ENCODE results near the gene COX7A1. TPM values are rescaled to one million over a fixed set of nuclear protein-coding genes. Genes with fewer than 3 reads are reported as not detected.

Gene COX7A1
- total RNA-seq, 1 experiment from 2014 or later = not detected

GRCh38 chr19:36106991-36107390 is 45.3 kb downstream of the COX7A1 start:
- peaks cover 10% of the 10 kb centered on the region for H3K4me1 ChIP-seq (replicated peaks; ENCODE audit: insufficient read depth)
- H3K27ac ChIP-seq = no peak overlapping the region
- H3K4me3 ChIP-seq = no peak overlapping the region
- CTCF ChIA-PET = interaction anchor here (0.6 kb wide), 1 partner anchor 83 kb away, joined by 3 read pairs; no protein-coding TSS in a partner anchor
- TF ChIP-seq CTCF (conservative IDR thresholded peaks at IDR 0.05) = no peak
- TF ChIP-seq EZH2 (IDR thresholded peaks at IDR 0.05; ENCODE audit: low read depth) = no peak
- H3F3A ChIP-seq (ENCODE audit: insufficient read depth, low read depth) = no peaks in the 10 kb centered on the region; the same call in 1 of the 2 replicates
- intact Hi-C loops (cut with micrococcal nuclease; ENCODE audit: unreplicated experiment) = no loop called here
- POLR2A ChIA-PET (ENCODE audit: unreplicated experiment) = no interaction called here
- BruUV-seq (replicated peaks) = no TSS peak
- no peaks in the 10 kb centered on the region for H3K9me3 ChIP-seq (ENCODE audit: insufficient read depth, low read depth)
- no peak overlapping the region for H2AFZ ChIP-seq
- H3K36me3 ChIP-seq (ENCODE audit: low read depth) = no peaks in the 10 kb centered on the region
- DNase-seq = no peak
- H3K9me2 ChIP-seq (ENCODE audit: insufficient read depth) = no peaks in the 10 kb centered on the region
- no peak overlapping the region for H3K4me2 ChIP-seq
- H3K79me2 ChIP-seq (ENCODE audit: low read depth) = no peaks in the 10 kb centered on the region
- no peaks in the 10 kb centered on the region; the same call in 1 of the 2 replicates for H4K20me1 ChIP-seq (ENCODE audit: insufficient read depth)
- H3K27me3 ChIP-seq (ENCODE audit: insufficient read depth, low read depth) = no peaks in the 10 kb centered on the region

DNA sequence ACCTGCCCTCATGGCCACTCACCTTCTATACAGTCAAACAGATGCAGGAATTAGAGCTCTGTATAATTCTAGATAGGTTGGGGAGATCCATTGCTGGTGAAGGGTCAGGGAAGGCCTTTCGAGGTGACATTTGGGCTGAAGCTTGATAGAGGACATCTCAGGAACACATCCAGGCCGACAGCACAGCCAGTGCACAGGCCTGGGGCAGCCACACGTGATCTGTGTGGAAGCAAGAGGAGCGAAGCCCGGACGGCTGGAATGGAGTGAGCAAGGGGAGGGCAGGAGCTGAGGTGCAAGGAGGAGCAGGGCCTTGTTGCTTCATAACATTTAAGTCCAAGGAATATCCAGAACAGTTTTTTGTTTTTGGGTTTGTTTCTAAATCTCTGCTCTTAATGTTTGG is 45.8 kb downstream of the COX7A1 start:
- no peaks in the 10 kb centered on the region; the same call in 1 of the 2 replicates for H4K20me1 ChIP-seq (ENCODE audit: insufficient read depth)
- H3K79me2 ChIP-seq (ENCODE audit: low read depth) = no peaks in the 10 kb centered on the region
- H3K9me2 ChIP-seq (ENCODE audit: insufficient read depth) = no peaks in the 10 kb centered on the region
- H3K27me3 ChIP-seq (ENCODE audit: insufficient read depth, low read depth) = no peaks in the 10 kb centered on the region
- no peak overlapping the region for H3K4me3 ChIP-seq
- TF ChIP-seq CTCF (conservative IDR thresholded peaks at IDR 0.05) (no peak), EZH2 (IDR thresholded peaks at IDR 0.05; ENCODE audit: low read depth) (no peak)
- intact Hi-C loops (cut with micrococcal nuclease; ENCODE audit: unreplicated experiment) = no loop called here
- H3K36me3 ChIP-seq (ENCODE audit: low read depth) = no peaks in the 10 kb centered on the region
- peaks cover 10% of the 10 kb centered on the region for H3K4me1 ChIP-seq (replicated peaks; ENCODE audit: insufficient read depth)
- BruUV-seq (replicated peaks) = no TSS peak
- no peak overlapping the region for H3K4me2 ChIP-seq
- H3F3A ChIP-seq (ENCODE audit: insufficient read depth, low read depth) = no peaks in the 10 kb centered on the region; the same call in 1 of the 2 replicates
- DNase-seq = no peak
- POLR2A ChIA-PET (ENCODE audit: unreplicated experiment) = no interaction called here
- CTCF ChIA-PET = interaction anchor here (0.6 kb wide), 1 partner anchor 84 kb away, joined by 3 read pairs; no protein-coding TSS in a partner anchor
- H3K9me3 ChIP-seq (ENCODE audit: insufficient read depth, low read depth) = no peaks in the 10 kb centered on the region
- H3K27ac ChIP-seq = no peak overlapping the region
- H2AFZ ChIP-seq = no peak overlapping the region

- TF ChIP-seq EZH2 (IDR thresholded peaks at IDR 0.05; ENCODE audit: low read depth) (no peak), CTCF (conservative IDR thresholded peaks at IDR 0.05) (no peak)
- Histone ChIP-seq H3K27ac (no peak overlapping the region), H3F3A (ENCODE audit: insufficient read depth, low read depth) (no peaks in the 10 kb centered on the region; the same call in 1 of the 2 replicates), H2AFZ (no peak overlapping the region), H4K20me1 (ENCODE audit: insufficient read depth) (no peaks in the 10 kb centered on the region; the same call in 1 of the 2 replicates), H3K36me3 (ENCODE audit: low read depth) (no peaks in the 10 kb centered on the region), H3K27me3 (ENCODE audit: insufficient read depth, low read depth) (no peaks in the 10 kb centered on the region), H3K9me2 (ENCODE audit: insufficient read depth) (no peaks in the 10 kb centered on the region), H3K4me3 (no peak overlapping the region), H3K4me2 (peak overlapping the region; percentile 40), H3K4me1 (replicated peaks; ENCODE audit: insufficient read depth) (peaks cover 10% of the 10 kb centered on the region), H3K9me3 (ENCODE audit: insufficient read depth, low read depth) (no peaks in the 10 kb centered on the region), H3K79me2 (ENCODE audit: low read depth) (no peaks in the 10 kb centered on the region)
- ChIA-PET POLR2A (ENCODE audit: unreplicated experiment) (interaction anchor here (0.5 kb wide), 1 partner anchor 11 kb away, joined by 9 read pairs; the partner anchor contains the start of genes POLR2I and TBCB), CTCF (no interaction called here)
- intact Hi-C loops (cut with micrococcal nuclease; ENCODE audit: unreplicated experiment) = no loop called here
- DNase-seq = peak; percentile 61 to 68
- BruUV-seq (replicated peaks) = no TSS peak
Measured at GRCh38 chr19:36103842-36104552, 48.2 kb downstream of the COX7A1 start.

Measured in PC-9 (cell line).